ENCODE measurements around the gene HSP90AA1.

Gene HSP90AA1

GRCh38 chr14:102058961-102059360, 27.9 kb downstream of the HSP90AA1 start:
- DNase-seq = no peak
- Histone ChIP-seq H3K4me3 (no peak overlapping the region), H3K27me3 (peaks cover 0 to 2% of the 10 kb centered on the region in 2 donors), H3K4me1 (peaks cover 0 to 14% (median 11%) of the 10 kb centered on the region in 4 donors), H3K27ac (no peak overlapping the region), H3K9me3 (no peaks in the 10 kb centered on the region), H3K36me3 (peaks cover 0 to 13% (median 3%) of the 10 kb centered on the region in 3 donors)
- intact Hi-C loops (cut with DNase I; ENCODE audit: low total_unique reads) = no loop called here
- TF ChIP-seq, protein P1, sequence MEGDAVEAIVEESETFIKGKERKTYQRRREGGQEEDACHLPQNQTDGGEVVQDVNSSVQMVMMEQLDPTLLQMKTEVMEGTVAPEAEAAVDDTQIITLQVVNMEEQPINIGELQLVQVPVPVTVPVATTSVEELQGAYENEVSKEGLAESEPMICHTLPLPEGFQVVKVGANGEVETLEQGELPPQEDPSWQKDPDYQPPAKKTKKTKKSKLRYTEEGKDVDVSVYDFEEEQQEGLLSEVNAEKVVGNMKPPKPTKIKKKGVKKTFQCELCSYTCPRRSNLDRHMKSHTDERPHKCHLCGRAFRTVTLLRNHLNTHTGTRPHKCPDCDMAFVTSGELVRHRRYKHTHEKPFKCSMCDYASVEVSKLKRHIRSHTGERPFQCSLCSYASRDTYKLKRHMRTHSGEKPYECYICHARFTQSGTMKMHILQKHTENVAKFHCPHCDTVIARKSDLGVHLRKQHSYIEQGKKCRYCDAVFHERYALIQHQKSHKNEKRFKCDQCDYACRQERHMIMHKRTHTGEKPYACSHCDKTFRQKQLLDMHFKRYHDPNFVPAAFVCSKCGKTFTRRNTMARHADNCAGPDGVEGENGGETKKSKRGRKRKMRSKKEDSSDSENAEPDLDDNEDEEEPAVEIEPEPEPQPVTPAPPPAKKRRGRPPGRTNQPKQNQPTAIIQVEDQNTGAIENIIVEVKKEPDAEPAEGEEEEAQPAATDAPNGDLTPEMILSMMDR (IDR thresholded peaks at IDR 0.05) = no peak

GRCh38 chr14:102058146-102058545, 28.7 kb downstream of the HSP90AA1 start:
- TF ChIP-seq, protein P1 (IDR thresholded peaks at IDR 0.05) = no peak
- intact Hi-C loops (cut with DNase I; ENCODE audit: low total_unique reads) = no loop called here
- Histone ChIP-seq H3K36me3 (peaks cover 0 to 17% (median 8%) of the 10 kb centered on the region in 3 donors), H3K4me3 (no peak overlapping the region), H3K4me1 (peaks cover 0 to 7% (median 6%) of the 10 kb centered on the region in 4 donors), H3K9me3 (no peaks in the 10 kb centered on the region), H3K27ac (no peak overlapping the region), H3K27me3 (peaks cover 0 to 2% of the 10 kb centered on the region in 2 donors)
- no peak for DNase-seq

GRCh38 chr14:102057480-102058114, 29.2 kb downstream of the HSP90AA1 start:
- peaks cover 0 to 2% of the 10 kb centered on the region in 2 donors for H3K27me3 ChIP-seq
- H3K4me1 ChIP-seq = peaks cover 0 to 2% (median under 1%) of the 10 kb centered on the region in 4 donors
- H3K9me3 ChIP-seq = no peaks in the 10 kb centered on the region
- DNase-seq = no peak
- H3K27ac ChIP-seq = no peak overlapping the region
- H3K4me3 ChIP-seq = no peak overlapping the region
- intact Hi-C loops (cut with DNase I; ENCODE audit: low total_unique reads) = no loop called here
- TF ChIP-seq, protein P1 (IDR thresholded peaks at IDR 0.05) = no peak
- H3K36me3 ChIP-seq = peaks cover 1 to 20% (median 14%) of the 10 kb centered on the region in 3 donors

DNA sequence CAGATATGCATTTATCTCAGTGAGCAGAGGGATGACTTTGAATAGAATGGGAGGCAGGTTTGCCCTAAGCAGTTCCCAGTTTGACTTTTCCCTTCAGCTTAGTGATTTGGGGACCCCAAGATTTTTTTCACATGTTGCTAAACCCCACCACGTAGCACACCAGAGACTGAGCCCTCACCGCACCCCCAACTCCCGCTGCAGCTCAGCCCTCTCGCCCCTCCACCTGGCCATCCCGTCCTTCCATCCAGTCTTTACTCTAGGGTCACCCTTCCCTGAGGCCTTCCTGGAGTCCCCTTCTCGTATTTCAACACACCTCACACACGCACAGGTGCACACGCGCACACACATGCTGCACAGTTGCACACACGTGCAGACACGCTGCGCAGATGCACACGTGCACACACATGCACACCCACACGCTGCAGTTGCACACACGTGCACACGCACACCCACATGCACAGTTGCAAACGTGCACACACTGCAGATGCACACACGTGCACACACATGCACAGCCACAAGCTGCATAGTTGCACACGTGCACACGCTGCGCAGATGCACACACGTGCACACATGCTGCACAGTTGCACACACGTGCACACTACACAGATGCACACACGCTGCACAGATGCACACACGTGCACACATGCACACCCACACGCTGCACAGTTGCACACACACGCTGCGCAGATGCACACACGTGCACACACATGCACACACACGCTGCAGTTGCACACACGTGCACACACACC, 30.0 kb downstream of the HSP90AA1 start:
- no peaks in the 10 kb centered on the region for H3K4me1 ChIP-seq
- peaks cover 0 to 2% of the 10 kb centered on the region in 2 donors for H3K27me3 ChIP-seq
- TF ChIP-seq, protein P1 (IDR thresholded peaks at IDR 0.05) = no peak
- intact Hi-C loops (cut with DNase I; ENCODE audit: low total_unique reads) = no loop called here
- peaks cover 9 to 27% (median 21%) of the 10 kb centered on the region in 3 donors for H3K36me3 ChIP-seq
- no peak overlapping the region for H3K27ac ChIP-seq
- no peak for DNase-seq
- no peaks in the 10 kb centered on the region for H3K9me3 ChIP-seq
- H3K4me3 ChIP-seq = no peak overlapping the region

- peaks cover 0 to 2% of the 10 kb centered on the region in 2 donors for H3K27me3 ChIP-seq
- H3K4me3 ChIP-seq = no peak overlapping the region
- no peaks in the 10 kb centered on the region for H3K9me3 ChIP-seq
- intact Hi-C loops (cut with DNase I; ENCODE audit: low total_unique reads) = no loop called here
- H3K27ac ChIP-seq = no peak overlapping the region
- TF ChIP-seq, protein P1 (IDR thresholded peaks at IDR 0.05) = no peak
- H3K4me1 ChIP-seq = no peaks in the 10 kb centered on the region
- H3K36me3 ChIP-seq = peaks cover 24 to 42% (median 37%) of the 10 kb centered on the region in 3 donors
- DNase-seq = no peak
These were observed 31.5 kb downstream of the HSP90AA1 start for GRCh38 chr14:102055181-102055901.
